ENCODE measurements around the gene NDRG2. TPM values are rescaled to one million over a fixed set of nuclear protein-coding genes. Genes with fewer than 3 reads are reported as not detected.
A peak's percentile ranks its signal among the peaks of the same experiment; 100 is the strongest.

NDRG2 gene
- total and polyA plus RNA-seq, 9 donors = 355 to 703 (median 433) TPM

DNA sequence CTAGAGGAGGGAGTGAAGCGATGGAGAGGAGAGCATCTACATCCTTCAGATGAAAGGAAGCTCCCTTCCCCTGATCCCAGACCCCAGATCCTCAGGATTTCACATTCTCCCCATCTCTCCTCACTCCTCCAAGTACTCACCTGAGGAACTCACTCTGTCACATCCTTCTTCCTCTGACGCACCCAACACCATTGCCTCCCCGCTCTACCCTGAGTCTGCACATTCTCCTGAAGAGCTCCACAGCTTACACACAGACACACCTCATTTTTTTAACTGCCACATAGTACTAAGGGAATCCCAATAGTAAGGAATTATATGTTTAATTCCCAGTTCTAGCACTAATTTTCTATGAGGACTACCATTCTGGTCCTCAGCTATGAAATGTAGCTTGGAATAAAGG lies 51.4 kb downstream of the NDRG2 start:
- Histone ChIP-seq H3K27me3 (no peaks in the 10 kb centered on the region), H3K9me3 (no peaks in the 10 kb centered on the region), H3K36me3 (no peaks in the 10 kb centered on the region), H3K4me3 (no peak overlapping the region), H3K4me1 (ENCODE audit: insufficient read depth) (no peaks in the 10 kb centered on the region), H3K27ac (no peak overlapping the region)
- no peak for DNase-seq
- intact Hi-C loops (cut with DNase I) = loop anchor here (5.0 to 10.0 kb wide), 4 partner anchors 51 to 289 kb away; partner anchors contain the start of genes ANG (in 1 of the 4), NDRG2 (in 1 of the 4) and RNASE4 (in 1 of the 4)
- TF ChIP-seq, protein P1, sequence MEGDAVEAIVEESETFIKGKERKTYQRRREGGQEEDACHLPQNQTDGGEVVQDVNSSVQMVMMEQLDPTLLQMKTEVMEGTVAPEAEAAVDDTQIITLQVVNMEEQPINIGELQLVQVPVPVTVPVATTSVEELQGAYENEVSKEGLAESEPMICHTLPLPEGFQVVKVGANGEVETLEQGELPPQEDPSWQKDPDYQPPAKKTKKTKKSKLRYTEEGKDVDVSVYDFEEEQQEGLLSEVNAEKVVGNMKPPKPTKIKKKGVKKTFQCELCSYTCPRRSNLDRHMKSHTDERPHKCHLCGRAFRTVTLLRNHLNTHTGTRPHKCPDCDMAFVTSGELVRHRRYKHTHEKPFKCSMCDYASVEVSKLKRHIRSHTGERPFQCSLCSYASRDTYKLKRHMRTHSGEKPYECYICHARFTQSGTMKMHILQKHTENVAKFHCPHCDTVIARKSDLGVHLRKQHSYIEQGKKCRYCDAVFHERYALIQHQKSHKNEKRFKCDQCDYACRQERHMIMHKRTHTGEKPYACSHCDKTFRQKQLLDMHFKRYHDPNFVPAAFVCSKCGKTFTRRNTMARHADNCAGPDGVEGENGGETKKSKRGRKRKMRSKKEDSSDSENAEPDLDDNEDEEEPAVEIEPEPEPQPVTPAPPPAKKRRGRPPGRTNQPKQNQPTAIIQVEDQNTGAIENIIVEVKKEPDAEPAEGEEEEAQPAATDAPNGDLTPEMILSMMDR (IDR thresholded peaks at IDR 0.05) = no peak
- WGBS, 3 donors = 96 to 97% (median 96%) methylated on average over 3 of the region's 3 CpGs

DNA sequence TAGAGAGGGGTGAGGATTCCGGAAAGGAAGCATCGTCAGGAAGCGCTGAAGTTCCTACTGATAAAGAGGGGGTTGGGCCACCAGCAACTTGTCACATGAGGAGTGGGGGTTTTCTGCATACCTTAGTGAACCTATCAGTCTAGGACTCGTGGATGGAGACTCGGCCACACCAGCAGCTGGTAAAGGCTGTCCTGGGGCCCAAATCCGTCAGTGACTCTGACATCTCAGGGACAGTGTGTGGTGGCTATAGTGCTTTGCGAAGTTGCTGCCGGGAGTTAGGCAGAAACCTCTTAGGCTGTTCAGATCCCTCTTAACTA lies 53.2 kb downstream of the NDRG2 start:
- no peaks in the 10 kb centered on the region for H3K36me3 ChIP-seq
- peak overlapping the region; percentile 74 to 86 for H3K27ac ChIP-seq
- intact Hi-C loops (cut with DNase I) = loop anchor here (5.0 to 10.0 kb wide), 4 partner anchors 53 to 287 kb away; partner anchors contain the start of genes ANG (in 1 of the 4), NDRG2 (in 1 of the 4) and RNASE4 (in 1 of the 4)
- no peak for TF ChIP-seq EP300 (IDR thresholded peaks at IDR 0.05)
- TF ChIP-seq POLR2A (IDR thresholded peaks at IDR 0.05) = no peak
- TF ChIP-seq, protein P1 (IDR thresholded peaks at IDR 0.05) = no peak
- H3K27me3 ChIP-seq = no peaks in the 10 kb centered on the region
- no peaks in the 10 kb centered on the region for H3K9me3 ChIP-seq
- DNase-seq = no peak
- WGBS, 3 donors = 9 to 13% (median 10%) methylated on average over 8 of the region's 8 CpGs
- peak overlapping the region; percentile 58 for H3K4me3 ChIP-seq
- no peaks in the 10 kb centered on the region for H3K4me1 ChIP-seq (ENCODE audit: insufficient read depth)

DNA sequence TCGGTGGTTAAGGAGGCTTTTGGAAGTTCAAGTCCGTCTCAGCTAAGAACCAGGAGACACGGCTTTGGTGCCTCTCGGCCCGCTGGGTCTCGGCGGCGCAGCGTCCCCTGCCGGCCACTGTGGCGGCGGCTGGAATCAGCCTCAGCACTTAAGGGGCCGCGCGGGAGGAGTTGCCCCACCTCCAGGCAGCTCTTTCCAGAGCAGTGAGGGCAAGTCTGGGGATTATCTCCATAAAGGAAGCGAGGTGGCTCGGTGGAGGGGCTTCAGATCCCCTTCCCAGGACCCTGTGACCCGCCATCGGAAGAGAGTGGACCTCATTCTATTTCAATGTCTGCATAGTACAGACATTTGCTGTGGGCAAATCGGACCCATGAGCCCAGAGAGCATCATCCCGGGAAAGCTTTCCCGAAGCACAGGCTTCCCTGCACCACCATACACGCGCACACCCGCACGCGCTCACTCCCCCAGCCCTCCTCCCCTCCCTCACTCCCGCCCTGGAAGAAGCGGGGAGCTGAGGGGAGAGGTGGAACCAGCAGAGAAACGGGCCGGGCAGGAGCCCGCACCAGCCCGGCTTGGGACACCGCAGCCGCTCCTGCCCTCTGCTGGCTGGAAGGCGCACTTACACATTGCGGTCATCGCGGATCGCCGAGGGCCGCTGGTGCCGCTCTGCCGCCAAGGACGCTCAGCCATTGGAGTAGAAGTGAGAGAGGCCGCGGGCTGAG lies 53.7 kb downstream of the NDRG2 start:
- peak overlapping the region; percentile 74 to 86 for H3K27ac ChIP-seq
- H3K4me1 ChIP-seq (ENCODE audit: insufficient read depth) = no peaks in the 10 kb centered on the region
- peak; percentile 80 to 92 (median 86) for DNase-seq
- no peaks in the 10 kb centered on the region for H3K9me3 ChIP-seq
- TF ChIP-seq, protein P1 (IDR thresholded peaks at IDR 0.05) = peak; percentile 83 to 87 (median 83)
- TF ChIP-seq EP300 (IDR thresholded peaks at IDR 0.05) (no peak), POLR2A (IDR thresholded peaks at IDR 0.05) (no peak)
- peak overlapping the region; percentile 58 for H3K4me3 ChIP-seq
- no peaks in the 10 kb centered on the region for H3K27me3 ChIP-seq
- H3K36me3 ChIP-seq = no peaks in the 10 kb centered on the region
- intact Hi-C loops (cut with DNase I) = loop anchor here (5.0 to 10.0 kb wide), 4 partner anchors 54 to 286 kb away; partner anchors contain the start of genes ANG (in 1 of the 4), NDRG2 (in 1 of the 4) and RNASE4 (in 1 of the 4)
- 0% methylated on average over 41 to 47 of the region's 47 CpGs for WGBS, 3 donors

DNA sequence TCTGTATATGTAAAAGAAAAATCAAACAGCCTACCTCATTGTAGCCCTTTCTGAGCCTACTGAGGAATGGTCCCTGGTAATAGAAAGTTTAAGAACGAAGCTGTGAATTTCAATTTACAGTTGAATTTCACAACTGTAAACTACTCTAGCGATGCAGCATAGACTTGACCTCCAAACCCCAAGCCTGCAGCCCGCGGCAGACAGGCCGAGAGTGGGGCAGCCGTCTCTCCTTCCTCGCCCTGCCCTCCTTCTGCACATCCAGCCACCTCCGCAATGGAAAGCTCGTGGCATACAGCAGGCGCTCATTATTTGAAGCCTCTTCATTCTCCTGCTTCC lies 54.2 kb downstream of the NDRG2 start:
- Histone ChIP-seq H3K4me1 (ENCODE audit: insufficient read depth) (no peaks in the 10 kb centered on the region), H3K36me3 (no peaks in the 10 kb centered on the region), H3K27ac (peak overlapping the region in 1 of 2 donors; percentile 74), H3K9me3 (no peaks in the 10 kb centered on the region), H3K27me3 (no peaks in the 10 kb centered on the region), H3K4me3 (peak overlapping the region; percentile 58)
- DNase-seq = no peak
- WGBS, 3 donors = 3 to 7% (median 4%) methylated on average over 10 of the region's 10 CpGs
- TF ChIP-seq POLR2A (IDR thresholded peaks at IDR 0.05) (no peak), EP300 (IDR thresholded peaks at IDR 0.05) (no peak)
- TF ChIP-seq, protein P1 (IDR thresholded peaks at IDR 0.05) = no peak
- intact Hi-C loops (cut with DNase I) = loop anchor here (5.0 to 10.0 kb wide), 4 partner anchors 54 to 286 kb away; partner anchors contain the start of genes ANG (in 1 of the 4), NDRG2 (in 1 of the 4) and RNASE4 (in 1 of the 4)

All from ovary (tissue), 9 donors.